Liver (tissue), 3 donors: Measurements from ENCODE around the gene FOXN4.

Source experiments
- JUND ChIP-seq, 2 donors: IDR thresholded peaks; 2 replicates each; pipeline ENCODE4 v1.6.1; 2016; ENCODE audit warnings: antibody characterized with exemption in 2 of 2
- YY1 ChIP-seq: IDR thresholded peaks from 2 replicates; pipeline ENCODE4 v1.6.1; 2016; ENCODE audit warnings: antibody characterized with exemption, mild to moderate bottlenecking
- TF ChIP-seq, protein P1 (sequence below): fragments of 150-350 bp; IDR thresholded peaks from 2 replicates; pipeline ENCODE4 v1.5.1; 2017; ENCODE audit warnings: improper control_type of control experiment, low read depth, low read length; ENCODE audit not compliant: missing input control
- TF ChIP-seq, protein P2 (sequence below): IDR thresholded peaks from 2 replicates; pipeline ENCODE4 v1.6.1; 2016; ENCODE audit warnings: antibody characterized with exemption
- TF ChIP-seq, protein P3 (sequence below): IDR thresholded peaks from 2 replicates; pipeline ENCODE4 v1.6.1; 2016; ENCODE audit warnings: antibody characterized with exemption
- TF ChIP-seq, protein P4 (sequence below): IDR thresholded peaks from 2 replicates; pipeline ENCODE4 v1.6.1; 2016; ENCODE audit warnings: antibody characterized with exemption, mild to moderate bottlenecking
- TF ChIP-seq, protein P5 (sequence below): IDR thresholded peaks from 2 replicates; pipeline ENCODE4 v1.6.1; 2016; ENCODE audit warnings: antibody characterized with exemption
- donor health status: healthy.
- donor health status: healthy.

DNA sequence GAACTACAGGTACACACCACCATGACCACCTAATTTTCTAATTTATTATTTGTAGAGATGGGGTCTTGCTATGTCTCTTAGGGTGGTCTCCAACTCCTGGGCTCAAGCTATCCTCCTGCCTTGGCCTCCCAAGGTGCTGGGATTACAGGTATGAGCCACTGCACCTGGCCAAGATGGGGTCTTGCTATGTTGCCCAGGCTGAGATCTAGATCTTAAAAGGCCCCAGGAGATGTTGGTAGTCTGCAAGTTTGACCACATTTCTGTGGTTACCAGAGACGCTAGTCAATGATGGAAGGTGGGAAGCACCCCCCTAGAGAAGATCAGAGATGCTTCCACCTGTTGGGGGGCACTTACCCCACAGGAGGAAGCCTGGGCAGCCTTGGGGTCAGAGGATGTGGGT is 34.7 kb downstream of the FOXN4 start:
- TF ChIP-seq, protein P1, sequence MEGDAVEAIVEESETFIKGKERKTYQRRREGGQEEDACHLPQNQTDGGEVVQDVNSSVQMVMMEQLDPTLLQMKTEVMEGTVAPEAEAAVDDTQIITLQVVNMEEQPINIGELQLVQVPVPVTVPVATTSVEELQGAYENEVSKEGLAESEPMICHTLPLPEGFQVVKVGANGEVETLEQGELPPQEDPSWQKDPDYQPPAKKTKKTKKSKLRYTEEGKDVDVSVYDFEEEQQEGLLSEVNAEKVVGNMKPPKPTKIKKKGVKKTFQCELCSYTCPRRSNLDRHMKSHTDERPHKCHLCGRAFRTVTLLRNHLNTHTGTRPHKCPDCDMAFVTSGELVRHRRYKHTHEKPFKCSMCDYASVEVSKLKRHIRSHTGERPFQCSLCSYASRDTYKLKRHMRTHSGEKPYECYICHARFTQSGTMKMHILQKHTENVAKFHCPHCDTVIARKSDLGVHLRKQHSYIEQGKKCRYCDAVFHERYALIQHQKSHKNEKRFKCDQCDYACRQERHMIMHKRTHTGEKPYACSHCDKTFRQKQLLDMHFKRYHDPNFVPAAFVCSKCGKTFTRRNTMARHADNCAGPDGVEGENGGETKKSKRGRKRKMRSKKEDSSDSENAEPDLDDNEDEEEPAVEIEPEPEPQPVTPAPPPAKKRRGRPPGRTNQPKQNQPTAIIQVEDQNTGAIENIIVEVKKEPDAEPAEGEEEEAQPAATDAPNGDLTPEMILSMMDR = no peak
- TF ChIP-seq, protein P2, sequence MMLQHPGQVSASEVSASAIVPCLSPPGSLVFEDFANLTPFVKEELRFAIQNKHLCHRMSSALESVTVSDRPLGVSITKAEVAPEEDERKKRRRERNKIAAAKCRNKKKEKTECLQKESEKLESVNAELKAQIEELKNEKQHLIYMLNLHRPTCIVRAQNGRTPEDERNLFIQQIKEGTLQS = no peak
- TF ChIP-seq JUND (IDR thresholded peaks at IDR 0.05) = no peak
- TF ChIP-seq, protein P3, sequence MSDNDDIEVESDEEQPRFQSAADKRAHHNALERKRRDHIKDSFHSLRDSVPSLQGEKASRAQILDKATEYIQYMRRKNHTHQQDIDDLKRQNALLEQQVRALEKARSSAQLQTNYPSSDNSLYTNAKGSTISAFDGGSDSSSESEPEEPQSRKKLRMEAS = no peak
- no peak for TF ChIP-seq YY1
- TF ChIP-seq, protein P4, sequence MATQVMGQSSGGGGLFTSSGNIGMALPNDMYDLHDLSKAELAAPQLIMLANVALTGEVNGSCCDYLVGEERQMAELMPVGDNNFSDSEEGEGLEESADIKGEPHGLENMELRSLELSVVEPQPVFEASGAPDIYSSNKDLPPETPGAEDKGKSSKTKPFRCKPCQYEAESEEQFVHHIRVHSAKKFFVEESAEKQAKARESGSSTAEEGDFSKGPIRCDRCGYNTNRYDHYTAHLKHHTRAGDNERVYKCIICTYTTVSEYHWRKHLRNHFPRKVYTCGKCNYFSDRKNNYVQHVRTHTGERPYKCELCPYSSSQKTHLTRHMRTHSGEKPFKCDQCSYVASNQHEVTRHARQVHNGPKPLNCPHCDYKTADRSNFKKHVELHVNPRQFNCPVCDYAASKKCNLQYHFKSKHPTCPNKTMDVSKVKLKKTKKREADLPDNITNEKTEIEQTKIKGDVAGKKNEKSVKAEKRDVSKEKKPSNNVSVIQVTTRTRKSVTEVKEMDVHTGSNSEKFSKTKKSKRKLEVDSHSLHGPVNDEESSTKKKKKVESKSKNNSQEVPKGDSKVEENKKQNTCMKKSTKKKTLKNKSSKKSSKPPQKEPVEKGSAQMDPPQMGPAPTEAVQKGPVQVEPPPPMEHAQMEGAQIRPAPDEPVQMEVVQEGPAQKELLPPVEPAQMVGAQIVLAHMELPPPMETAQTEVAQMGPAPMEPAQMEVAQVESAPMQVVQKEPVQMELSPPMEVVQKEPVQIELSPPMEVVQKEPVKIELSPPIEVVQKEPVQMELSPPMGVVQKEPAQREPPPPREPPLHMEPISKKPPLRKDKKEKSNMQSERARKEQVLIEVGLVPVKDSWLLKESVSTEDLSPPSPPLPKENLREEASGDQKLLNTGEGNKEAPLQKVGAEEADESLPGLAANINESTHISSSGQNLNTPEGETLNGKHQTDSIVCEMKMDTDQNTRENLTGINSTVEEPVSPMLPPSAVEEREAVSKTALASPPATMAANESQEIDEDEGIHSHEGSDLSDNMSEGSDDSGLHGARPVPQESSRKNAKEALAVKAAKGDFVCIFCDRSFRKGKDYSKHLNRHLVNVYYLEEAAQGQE = no peak
- TF ChIP-seq, protein P5, sequence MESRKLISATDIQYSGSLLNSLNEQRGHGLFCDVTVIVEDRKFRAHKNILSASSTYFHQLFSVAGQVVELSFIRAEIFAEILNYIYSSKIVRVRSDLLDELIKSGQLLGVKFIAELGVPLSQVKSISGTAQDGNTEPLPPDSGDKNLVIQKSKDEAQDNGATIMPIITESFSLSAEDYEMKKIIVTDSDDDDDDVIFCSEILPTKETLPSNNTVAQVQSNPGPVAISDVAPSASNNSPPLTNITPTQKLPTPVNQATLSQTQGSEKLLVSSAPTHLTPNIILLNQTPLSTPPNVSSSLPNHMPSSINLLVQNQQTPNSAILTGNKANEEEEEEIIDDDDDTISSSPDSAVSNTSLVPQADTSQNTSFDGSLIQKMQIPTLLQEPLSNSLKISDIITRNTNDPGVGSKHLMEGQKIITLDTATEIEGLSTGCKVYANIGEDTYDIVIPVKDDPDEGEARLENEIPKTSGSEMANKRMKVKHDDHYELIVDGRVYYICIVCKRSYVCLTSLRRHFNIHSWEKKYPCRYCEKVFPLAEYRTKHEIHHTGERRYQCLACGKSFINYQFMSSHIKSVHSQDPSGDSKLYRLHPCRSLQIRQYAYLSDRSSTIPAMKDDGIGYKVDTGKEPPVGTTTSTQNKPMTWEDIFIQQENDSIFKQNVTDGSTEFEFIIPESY = no peak
